Endothelial cell of umbilical vein (primary cell): ENCODE data around the gene SPON1. TPM values are rescaled to one million over a fixed set of nuclear protein-coding genes. Genes with fewer than 3 reads are reported as not detected.

Experiments used
- BruUV-seq: library from RNA; stranded (reverse); fragments of 400-500 nt; replicated peaks from 2 replicates; lab custom pipeline; 2021; lab: Mats Ljungman, UMichigan
- CTCF ChIA-PET: fragments of 300-600, 350-600 bp; sonication (Branson Sonifier 250); formaldehyde crosslinking; loops from one replicate; lab custom pipeline; 2021; ENCODE audit warnings: antibody characterized with exemption, inconsistent platforms; lab: Charles Lee
- POLR2A ChIA-PET: fragments of 300-600, 350-600 bp; sonication (Branson Sonifier 250); formaldehyde crosslinking; loops from one replicate; lab custom pipeline; 2021; ENCODE audit warnings: antibody characterized with exemption, inconsistent platforms; lab: Charles Lee
- DNase-seq: peaks from one replicate; pipeline ENCODE4 v3.0.0-alpha.2; 2011; ENCODE audit warnings: low read depth, low spot score
- FAIRE-seq: peaks from 2 replicates; lab custom pipeline; 2011; peaks lifted over from hg19 to GRCh38; lab: Jason Lieb, UNC
- H2AFZ ChIP-seq: 2 replicates; pipeline ENCODE4 v1.6.0; 2012; ENCODE audit warnings: low read depth, low read length, control low read depth, inconsistent platforms
- H3K27ac ChIP-seq: 2 replicates; pipeline ENCODE4 v1.5.1; 2011; ENCODE audit warnings: low read depth, mild to moderate bottlenecking, control low read depth, low read length, moderate library complexity; ENCODE audit not compliant: insufficient read depth
- H3K27me3 ChIP-seq, 2 experiments: 2 replicates each; pipeline versions ENCODE4 v1.6.0 to v1.6.1; 2011; ENCODE audit warnings: low read length in 2 of 2, mixed read lengths in 1 of 2; ENCODE audit not compliant: control insufficient read depth in 2 of 2, insufficient read depth in 2 of 2
- H3K36me3 ChIP-seq, 2 experiments: 2 replicates in 1 of 2; 3 replicates in 1 of 2; pipeline ENCODE4 v1.5.1; 2011; ENCODE audit warnings: low read length in 2 of 2, mild to moderate bottlenecking in 1 of 2, moderate library complexity in 1 of 2; ENCODE audit not compliant: control insufficient read depth in 2 of 2, insufficient read depth in 2 of 2; ENCODE audit errors: extremely low read depth in 1 of 2
- H3K4me1 ChIP-seq: 3 replicates; pipeline ENCODE4 v1.5.1; 2011; ENCODE audit warnings: mild to moderate bottlenecking, low read length; ENCODE audit not compliant: control insufficient read depth, insufficient read depth; ENCODE audit errors: extremely low read depth
- H3K4me2 ChIP-seq: 2 replicates; pipeline ENCODE4 v1.6.1; 2011; ENCODE audit warnings: low read length, control low read depth, mixed read lengths; ENCODE audit not compliant: insufficient read depth
- H3K4me3 ChIP-seq, 3 experiments: fragments of 200-600 bp in 1 of 3; sonication (generic), shearing (Covaris generic) in 1 of 3; replicated peaks in 1 of 3; 2 replicates each; pipeline ENCODE4 v1.5.1; 2011 to 2016; ENCODE audit warnings: control low read depth in 3 of 3, low read length in 3 of 3, mild to moderate bottlenecking in 2 of 3, inconsistent platforms in 1 of 3, low read depth in 1 of 3, moderate library complexity in 1 of 3; ENCODE audit not compliant: insufficient read depth in 1 of 3
- H3K79me2 ChIP-seq: 2 replicates; pipeline ENCODE4 v1.6.0; 2012; ENCODE audit warnings: low read length, inconsistent platforms; ENCODE audit not compliant: control insufficient read depth, insufficient read depth
- H3K9ac ChIP-seq: replicated peaks from 2 replicates; pipeline ENCODE3; 2011; ENCODE audit warnings: low read length, control low read depth; ENCODE audit not compliant: insufficient read depth; ENCODE audit errors: extremely low read depth
- H3K9me1 ChIP-seq: replicated peaks from 3 replicates; pipeline ENCODE4 v1.6.0; 2011; ENCODE audit warnings: mild to moderate bottlenecking, low read length; ENCODE audit not compliant: control insufficient read depth, insufficient read depth; ENCODE audit errors: extremely low read depth
- H3K9me3 ChIP-seq: replicated peaks from 2 replicates; pipeline ENCODE4 v1.5.1; 2012; ENCODE audit warnings: low read length, inconsistent platforms; ENCODE audit not compliant: control insufficient read depth, insufficient read depth
- H4K20me1 ChIP-seq: replicated peaks from 2 replicates; pipeline ENCODE3; 2011; ENCODE audit warnings: mild to moderate bottlenecking, low read length; ENCODE audit not compliant: control insufficient read depth, insufficient read depth; ENCODE audit errors: extremely low read depth
- CTCF ChIP-seq, 2 donors: IDR thresholded peaks; 1 replicate in 1 of 2; 2 replicates in 1 of 2; pipeline ENCODE4 v1.5.1; 2011; ENCODE audit warnings: low read length in 2 of 2, mild to moderate bottlenecking in 2 of 2, moderate library complexity in 2 of 2, control low read depth in 1 of 2, inconsistent platforms in 1 of 2, low read depth in 1 of 2; ENCODE audit not compliant: insufficient read depth in 1 of 2; ENCODE audit errors: extremely low read depth in 1 of 2
- EZH2 ChIP-seq: IDR thresholded peaks from 2 replicates; pipeline ENCODE4 v1.6.1; 2012; ENCODE audit warnings: borderline replicate concordance, low read depth, mild to moderate bottlenecking, moderate library complexity, low read length, inconsistent platforms; ENCODE audit not compliant: severe bottlenecking
- FOS ChIP-seq: IDR thresholded peaks from 2 replicates; pipeline ENCODE4 v1.6.1; 2011; ENCODE audit warnings: mild to moderate bottlenecking, low read length, moderate library complexity, borderline replicate concordance; ENCODE audit not compliant: insufficient read depth
- GATA2 ChIP-seq: IDR thresholded peaks from 2 replicates; pipeline ENCODE4 v1.7.0; 2011; ENCODE audit warnings: low read depth, mild to moderate bottlenecking, moderate library complexity, mixed read lengths, low read length; ENCODE audit not compliant: insufficient read length, insufficient read depth
- JUN ChIP-seq: IDR thresholded peaks from 2 replicates; pipeline ENCODE4 v1.6.1; 2011; ENCODE audit warnings: borderline replicate concordance, low read depth; ENCODE audit not compliant: insufficient read length, insufficient read depth
- MAX ChIP-seq: IDR thresholded peaks from 2 replicates; pipeline ENCODE4 v1.6.1; 2011; ENCODE audit not compliant: insufficient read depth, insufficient read length
- MYC ChIP-seq: IDR thresholded peaks from one replicate; pipeline ENCODE4 v1.6.1; 2011; ENCODE audit warnings: mild to moderate bottlenecking, low read depth, low read length
- POLR2A ChIP-seq: IDR thresholded peaks from 2 replicates; pipeline ENCODE4 v1.6.1; 2012; ENCODE audit warnings: low read depth, mild to moderate bottlenecking, control low read depth, low read length
- POLR2AphosphoS5 ChIP-seq: IDR thresholded peaks from 2 replicates; pipeline ENCODE4 v1.6.1; 2012; ENCODE audit warnings: low read depth, mild to moderate bottlenecking, control low read depth, low read length, moderate library complexity; ENCODE audit not compliant: insufficient read depth
- dilution Hi-C: fragments of 300-500 bp; cut with MboI; formaldehyde crosslinking; loops from one replicate; pipeline ENCODE4 v1.15.0; 2019; ENCODE audit warnings: low sequenced_read_pairs; ENCODE audit not compliant: extremely low pct_ligation_motif_present
- intact Hi-C: fragments of 100-400 bp; cut with micrococcal nuclease; formaldehyde crosslinking; loops from one replicate; pipeline ENCODE4 v1.10.0; 2022
- polyA plus RNA-seq, 4 experiments: library from polyadenylated mRNA; depleted of rRNA in 3 of 4; stranded (reverse) in 3 of 4; unstranded in 1 of 4; fragments of >200 nt; gene quantifications; 2 replicates each; pipeline versions ENCODE4 v1.2.1 to v1.2.3, GENCODE V29; 2011 to 2012; ENCODE audit warnings: missing spikeins in 1 of 4
- total RNA-seq: library from RNA; stranded (reverse); gene quantifications from 2 replicates; pipeline ENCODE4 v1.2.3, GENCODE V29; 2021

SPON1 gene
- total and polyA plus RNA-seq, 2 donors (not counting 3 experiments of a cell fraction or from before 2014, with no cell fraction given): 0.31 TPM; not detected in 1

GRCh38 chr11:14253421-14253820 is 290.9 kb downstream of the SPON1 start:
- no TSS peak for BruUV-seq
- TF ChIP-seq EZH2 (no peak), CTCF (IDR thresholded peaks at IDR 0.05; ENCODE audit: extremely low read depth in 1 of 2, insufficient read depth in 1 of 2, low read depth in 1 of 2, low read length in 2 of 2) (no peak), POLR2AphosphoS5 (no peak), FOS (no peak), MAX (no peak), POLR2A (no peak), GATA2 (no peak), MYC (no peak), JUN (no peak)
- DNase-seq (no peak), FAIRE-seq (no peak)
- Histone ChIP-seq H3K4me2 (no peak overlapping the region), H3K9me3 (no peaks in the 10 kb centered on the region), H3K4me1 (peaks cover 3% of the 10 kb centered on the region), H2AFZ (no peak overlapping the region), H3K9me1 (no peaks in the 10 kb centered on the region), H3K4me3 (no peak overlapping the region), H3K27ac (no peak overlapping the region), H4K20me1 (no peaks in the 10 kb centered on the region), H3K36me3 (no peaks in the 10 kb centered on the region), H3K9ac (no peak overlapping the region), H3K27me3 (peaks cover 5 to 10% of the 10 kb centered on the region in 2 experiments), H3K79me2 (no peaks in the 10 kb centered on the region)
- dilution Hi-C loops: no loop called here
- ChIA-PET POLR2A (no interaction called here), CTCF (interaction anchor here (1.2 to 5.3 kb wide), 3 partner anchors 47 to 481 kb away, joined by 3 to 35 read pairs (median 7); no protein-coding TSS in a partner anchor)
- intact Hi-C loops: no loop called here
